Activated naive CD4-positive, alpha-beta T cell treated with Interleukin-2 at 50 U/mL for 16 hours (primary cell): ENCODE data around the gene EVX2.

Experiments used
- DNase-seq: peaks from one replicate; pipeline ENCODE4 v3.0.0-alpha.2; 2020

EVX2 gene

GRCh38 chr2:176122052-176122682 is 38.4 kb upstream of the EVX2 start:
- DNase-seq = no peak

- no peak for DNase-seq
These were observed 37.7 kb upstream of the EVX2 start for GRCh38 chr2:176121190-176122051.

- DNase-seq = no peak
These were observed 36.8 kb upstream of the EVX2 start for GRCh38 chr2:176120364-176121189.

- no peak for DNase-seq
These were observed 35.0 kb upstream of the EVX2 start for GRCh38 chr2:176118601-176119339.

- DNase-seq = no peak
These were observed 34.1 kb upstream of the EVX2 start for GRCh38 chr2:176117823-176118371.

- no peak for DNase-seq
These were observed 33.5 kb upstream of the EVX2 start for GRCh38 chr2:176117162-176117822.

GRCh38 chr2:176115883-176116813 is 32.4 kb upstream of the EVX2 start, which contains the start of gene HOXD10:
TSS of gene HOXD10 (plus strand) at chr2:176116778. CDS start at chr2:176116834, 56 bp downstream.
- DNase-seq = no peak

GRCh38 chr2:176114930-176115625 is 31.3 kb upstream of the EVX2 start:
- no peak for DNase-seq

- no peak for DNase-seq
These were observed 30.6 kb upstream of the EVX2 start for GRCh38 chr2:176114120-176114929.

- DNase-seq = no peak
These were observed 28.9 kb upstream of the EVX2 start for GRCh38 chr2:176112375-176113302.

- no peak for DNase-seq
These were observed 28.1 kb upstream of the EVX2 start for GRCh38 chr2:176111846-176112374.

- no peak for DNase-seq
These were observed 27.5 kb upstream of the EVX2 start for GRCh38 chr2:176111309-176111663.

GRCh38 chr2:176110415-176111308 is 26.9 kb upstream of the EVX2 start:
- DNase-seq = no peak

- no peak for DNase-seq
These were observed 26.2 kb upstream of the EVX2 start for GRCh38 chr2:176109946-176110345.

GRCh38 chr2:176109192-176109901 is 25.6 kb upstream of the EVX2 start:
- no peak for DNase-seq

GRCh38 chr2:176107731-176108181 is 24.0 kb upstream of the EVX2 start:
- no peak for DNase-seq
